Neural cell (in vitro differentiated cells): ENCODE results near the gene JAG2.

Experiments
- CTCF ChIP-seq: fragments of 450-650 bp; IDR thresholded peaks from 2 replicates; pipeline ENCODE4 v1.5.1; 2014; ENCODE audit warnings: antibody characterized with exemption, mild to moderate bottlenecking, moderate library complexity; ENCODE audit not compliant: poor library complexity, severe bottlenecking
- EP300 ChIP-seq: fragments of 450-650 bp; conservative IDR thresholded peaks from 2 replicates; pipeline ENCODE4 v1.6.1; 2014; ENCODE audit warnings: antibody characterized with exemption, mild to moderate bottlenecking, moderate library complexity; ENCODE audit not compliant: poor library complexity, severe bottlenecking
- EZH2 ChIP-seq: fragments of 200-600, 300-800 bp; shearing (Covaris generic), sonication (generic); IDR thresholded peaks from 2 replicates; pipeline ENCODE4 v1.6.1; 2014; ENCODE audit warnings: antibody characterized with exemption, low read length, borderline replicate concordance, mild to moderate bottlenecking; ENCODE audit not compliant: insufficient read depth, poor library complexity, severe bottlenecking
- MXI1 ChIP-seq: fragments of 450-650 bp; conservative IDR thresholded peaks from 2 replicates; pipeline ENCODE4 v1.6.1; 2014; ENCODE audit warnings: antibody characterized with exemption, mild to moderate bottlenecking; ENCODE audit not compliant: poor library complexity, severe bottlenecking
- POLR2AphosphoS5 ChIP-seq: IDR thresholded peaks from 2 replicates; pipeline ENCODE4 v1.6.1; 2012
- REST ChIP-seq: IDR thresholded peaks from 2 replicates; pipeline ENCODE4 v1.6.1; 2012; ENCODE audit warnings: borderline replicate concordance
- SMC3 ChIP-seq: fragments of 450-650 bp; conservative IDR thresholded peaks from 2 replicates; pipeline ENCODE4 v1.6.1; 2014; ENCODE audit warnings: antibody characterized with exemption, mild to moderate bottlenecking, moderate library complexity; ENCODE audit not compliant: poor library complexity
- TAF1 ChIP-seq: IDR thresholded peaks from 2 replicates; pipeline ENCODE4 v1.6.1; 2012; ENCODE audit warnings: low read depth

- TF ChIP-seq CTCF (no peak), POLR2AphosphoS5 (no peak), TAF1 (no peak), SMC3 (no peak), EP300 (no peak), MXI1 (no peak), EZH2 (no peak), REST (no peak)
These were observed 48.1 kb upstream of the JAG2 start for GRCh38 chr14:105216490-105217247.
